Lower leg skin (tissue), 4 donors: ENCODE data around the gene TRIM29. TPM values are rescaled to one million over a fixed set of nuclear protein-coding genes. Genes with fewer than 3 reads are reported as not detected.

Experiments
- DNase-seq, 2 donors: peaks; one replicate each; pipeline ENCODE4 v3.0.0-alpha.2; 2019; ENCODE audit warnings: low spot score in 2 of 2
- H3K4me3 ChIP-seq: fragments of 200-600 bp; sonication (generic); 2 replicates; pipeline ENCODE4 v1.5.1; 2017; ENCODE audit warnings: mild to moderate bottlenecking, low read depth; ENCODE audit not compliant: poor library complexity, severe bottlenecking
- POLR2A ChIP-seq, 2 donors: fragments of 450-650 bp; IDR thresholded peaks; one replicate each; pipeline ENCODE4 v1.6.1; 2016 to 2017; ENCODE audit warnings: antibody characterized with exemption in 2 of 2, mild to moderate bottlenecking in 1 of 2, moderate library complexity in 1 of 2
- WGBS, 2 donors: methylation state at CpG; one replicate each; pipeline ENCODE4 v1.1.5; 2018; 5-methylcytosine and 5-hydroxymethylcytosine counted together
- intact Hi-C: fragments of 100-400 bp; cut with DNase I; formaldehyde crosslinking; loops from one replicate; pipeline ENCODE4 v1.15.0; 2023; ENCODE audit warnings: low total_unique reads
- total RNA-seq, 4 donors: library from RNA; depleted of rRNA; stranded (reverse); fragments of >200 nt; gene quantifications; one replicate each; pipeline ENCODE4 v1.1.0, GENCODE V29; 2016
- TF ChIP-seq, protein P1 (sequence below), 3 donors: fragments of 450-650 bp; IDR thresholded peaks; one replicate each; pipeline ENCODE4 v1.5.1; 2016; ENCODE audit warnings: antibody characterized with exemption in 3 of 3, mild to moderate bottlenecking in 3 of 3, moderate library complexity in 2 of 3

Gene TRIM29
- total RNA-seq, 4 donors from 2014 or later: 1,092 to 1,522 (median 1,226) TPM

DNA sequence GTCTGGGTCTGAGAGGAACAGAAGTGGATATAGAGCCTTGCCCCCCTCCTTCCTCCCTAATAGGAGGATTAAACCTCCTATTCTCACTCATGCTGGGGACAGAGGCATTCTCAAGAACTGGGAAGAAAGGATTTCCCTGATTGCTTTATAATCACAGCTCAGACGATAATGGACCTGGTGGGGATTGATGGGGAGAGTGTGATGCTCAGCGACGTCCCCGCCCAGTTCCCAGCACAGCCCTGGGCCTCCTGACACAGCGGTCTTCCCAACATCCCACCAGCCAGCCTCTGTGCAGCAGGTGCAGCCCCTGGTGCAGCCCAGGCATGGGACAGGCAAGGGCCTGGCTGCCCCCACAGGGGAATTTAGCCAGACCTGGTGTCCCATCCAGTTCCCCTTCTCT, 28.4 kb downstream of the TRIM29 start:
- DNase-seq: no peak
- no peak for TF ChIP-seq POLR2A (IDR thresholded peaks at IDR 0.05)
- TF ChIP-seq, protein P1, sequence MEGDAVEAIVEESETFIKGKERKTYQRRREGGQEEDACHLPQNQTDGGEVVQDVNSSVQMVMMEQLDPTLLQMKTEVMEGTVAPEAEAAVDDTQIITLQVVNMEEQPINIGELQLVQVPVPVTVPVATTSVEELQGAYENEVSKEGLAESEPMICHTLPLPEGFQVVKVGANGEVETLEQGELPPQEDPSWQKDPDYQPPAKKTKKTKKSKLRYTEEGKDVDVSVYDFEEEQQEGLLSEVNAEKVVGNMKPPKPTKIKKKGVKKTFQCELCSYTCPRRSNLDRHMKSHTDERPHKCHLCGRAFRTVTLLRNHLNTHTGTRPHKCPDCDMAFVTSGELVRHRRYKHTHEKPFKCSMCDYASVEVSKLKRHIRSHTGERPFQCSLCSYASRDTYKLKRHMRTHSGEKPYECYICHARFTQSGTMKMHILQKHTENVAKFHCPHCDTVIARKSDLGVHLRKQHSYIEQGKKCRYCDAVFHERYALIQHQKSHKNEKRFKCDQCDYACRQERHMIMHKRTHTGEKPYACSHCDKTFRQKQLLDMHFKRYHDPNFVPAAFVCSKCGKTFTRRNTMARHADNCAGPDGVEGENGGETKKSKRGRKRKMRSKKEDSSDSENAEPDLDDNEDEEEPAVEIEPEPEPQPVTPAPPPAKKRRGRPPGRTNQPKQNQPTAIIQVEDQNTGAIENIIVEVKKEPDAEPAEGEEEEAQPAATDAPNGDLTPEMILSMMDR (IDR thresholded peaks at IDR 0.05): no peak
- WGBS, 2 donors: 62% methylated on average over 5 of the region's 5 CpGs
- intact Hi-C loops: loop anchor here (5.0 to 10.0 kb wide), 2 partner anchors 375 to 627 kb away; no protein-coding TSS in a partner anchor
- H3K4me3 ChIP-seq: no peak overlapping the region

DNA sequence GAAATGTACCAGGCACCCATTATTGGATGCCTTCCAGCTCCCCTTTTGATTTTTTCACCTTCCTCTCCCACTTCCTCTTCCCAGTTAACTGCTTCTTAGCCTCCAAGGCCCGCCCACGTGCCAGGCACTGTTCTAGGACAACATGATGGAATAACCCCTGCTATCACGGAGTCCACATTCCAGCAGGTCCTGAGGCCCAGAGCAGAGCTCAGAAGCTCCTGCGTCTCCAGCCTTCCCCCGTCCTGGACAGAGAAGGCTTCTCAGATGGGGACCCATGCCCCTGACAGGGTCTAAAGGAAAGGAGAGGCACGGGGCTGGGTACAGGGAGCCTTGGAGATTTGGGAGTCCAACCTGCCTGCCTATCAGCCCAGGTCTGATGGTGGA, 29.1 kb downstream of the TRIM29 start:
- intact Hi-C loops: loop anchor here (5.0 to 10.0 kb wide), 2 partner anchors 374 to 626 kb away; no protein-coding TSS in a partner anchor
- H3K4me3 ChIP-seq: no peak overlapping the region
- DNase-seq: no peak
- TF ChIP-seq, protein P1 (IDR thresholded peaks at IDR 0.05): no peak
- TF ChIP-seq POLR2A (IDR thresholded peaks at IDR 0.05): no peak
- WGBS, 2 donors: 39 to 51% methylated on average over 6 of the region's 6 CpGs

DNA sequence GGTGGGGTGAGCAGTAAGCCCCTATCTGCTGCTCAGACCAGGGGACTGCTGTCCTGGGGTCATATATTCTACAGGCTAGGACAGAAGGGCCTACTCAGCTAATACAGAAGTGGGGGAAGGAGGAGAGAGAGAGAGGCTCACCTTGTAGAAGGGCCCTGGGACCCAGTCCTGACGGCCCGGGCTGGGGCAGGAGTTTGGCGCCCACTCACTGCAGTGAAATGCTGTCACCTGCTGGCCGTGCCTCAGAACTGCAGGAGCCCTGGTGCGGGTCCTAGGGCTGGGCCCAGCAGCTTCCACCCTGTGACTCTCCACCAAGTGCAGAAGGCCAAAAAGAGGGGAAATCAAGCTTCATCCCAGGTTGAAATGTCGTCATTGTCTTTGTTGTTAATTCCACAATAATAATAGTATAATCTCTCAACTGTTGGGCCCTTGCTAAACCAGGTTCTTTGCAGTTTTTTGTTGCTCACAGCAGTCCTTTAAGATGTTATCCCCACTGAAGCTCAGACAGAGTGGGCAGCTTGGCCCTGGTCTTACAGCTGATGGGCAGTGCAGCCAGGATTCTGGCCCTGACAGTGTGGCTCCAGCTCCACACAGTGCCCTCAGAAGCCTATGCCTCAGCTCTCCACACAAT, 29.6 kb downstream of the TRIM29 start:
- intact Hi-C loops: loop anchor here (5.0 to 10.0 kb wide), 2 partner anchors 373 to 626 kb away; no protein-coding TSS in a partner anchor

DNA sequence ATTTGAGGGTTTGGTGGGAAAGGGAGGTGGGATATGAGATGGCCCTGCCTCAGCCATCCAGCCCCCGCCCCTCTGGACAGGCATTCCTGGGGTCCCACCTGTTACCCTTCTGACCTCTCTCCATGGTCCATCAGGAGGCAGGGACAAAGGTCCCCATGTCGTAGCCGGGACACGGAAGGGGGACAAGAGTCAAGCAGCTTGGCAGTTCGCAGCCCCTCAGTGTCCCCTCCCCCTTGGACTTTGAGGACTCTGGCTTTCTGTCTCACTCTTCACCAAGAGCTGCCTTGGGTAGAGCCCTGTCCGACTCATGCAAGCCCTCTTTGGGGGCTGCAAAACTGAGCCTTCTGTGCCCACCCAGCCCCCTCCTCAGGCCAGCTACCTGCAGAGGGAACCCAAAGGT, 30.2 kb downstream of the TRIM29 start:
- intact Hi-C loops: loop anchor here (5.0 to 10.0 kb wide), 2 partner anchors 373 to 625 kb away; no protein-coding TSS in a partner anchor
- 77 to 81% methylated on average over 6 of the region's 6 CpGs for WGBS, 2 donors
- no peak overlapping the region for H3K4me3 ChIP-seq
- DNase-seq: no peak
- TF ChIP-seq, protein P1 (IDR thresholded peaks at IDR 0.05): no peak
- TF ChIP-seq POLR2A (IDR thresholded peaks at IDR 0.05): no peak

More for the DNA sequence above, 29.6 kb downstream of the TRIM29 start:
- peak in 1 of 2 donors; percentile 94 for DNase-seq
- TF ChIP-seq, protein P1 (IDR thresholded peaks at IDR 0.05): peak in 1 of 3 donors; percentile 56
- no peak for TF ChIP-seq POLR2A (IDR thresholded peaks at IDR 0.05)
- no peak overlapping the region for H3K4me3 ChIP-seq
- 1 to 2% methylated on average over 6 of the region's 6 CpGs for WGBS, 2 donors

DNA sequence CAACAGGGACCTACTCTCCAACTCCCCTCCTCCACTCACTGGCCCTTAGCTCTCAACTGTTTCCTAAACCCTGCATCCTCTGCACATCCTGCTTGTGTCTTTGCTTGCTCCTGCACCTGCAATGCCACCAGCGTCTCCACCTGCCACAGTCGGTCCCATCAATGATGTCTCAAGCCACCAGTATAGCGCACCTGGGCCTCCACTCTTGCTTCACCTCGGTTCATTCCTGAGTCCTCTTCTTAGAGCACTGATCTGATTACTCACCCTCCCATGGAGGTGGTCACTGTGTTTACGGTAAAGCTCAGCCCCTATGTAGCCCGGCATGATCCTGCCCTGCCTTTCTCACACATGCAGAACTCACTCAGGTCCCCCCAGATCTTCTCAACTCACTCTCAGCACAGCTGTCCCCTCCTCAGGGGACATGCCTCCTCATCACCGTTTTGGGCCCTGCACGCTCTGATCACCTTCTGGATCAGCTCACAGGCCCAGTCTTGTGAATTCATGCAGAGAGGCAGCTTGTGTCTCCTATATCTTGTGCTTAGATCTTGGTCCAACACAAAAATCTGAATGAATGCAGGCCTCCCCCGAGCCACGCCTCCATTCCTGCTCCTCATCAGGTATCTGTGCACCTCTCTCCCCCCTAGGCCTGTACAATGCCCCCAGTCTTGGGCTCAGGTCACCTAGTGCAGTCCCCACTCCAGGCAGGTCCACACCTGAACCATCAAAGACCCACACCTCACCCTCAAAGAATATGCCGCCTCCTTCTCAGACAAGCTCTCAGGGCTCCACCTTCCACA, 31.4 kb downstream of the TRIM29 start:
- intact Hi-C loops: loop anchor here (5.0 to 10.0 kb wide), 2 partner anchors 372 to 624 kb away; no protein-coding TSS in a partner anchor
- DNase-seq: no peak
- WGBS, 2 donors: 79 to 81% methylated on average over 11 of the region's 11 CpGs
- no peak for TF ChIP-seq POLR2A (IDR thresholded peaks at IDR 0.05)
- TF ChIP-seq, protein P1 (IDR thresholded peaks at IDR 0.05): no peak
- H3K4me3 ChIP-seq: no peak overlapping the region
